ENCODE data around the gene NR3C2.

DNA sequence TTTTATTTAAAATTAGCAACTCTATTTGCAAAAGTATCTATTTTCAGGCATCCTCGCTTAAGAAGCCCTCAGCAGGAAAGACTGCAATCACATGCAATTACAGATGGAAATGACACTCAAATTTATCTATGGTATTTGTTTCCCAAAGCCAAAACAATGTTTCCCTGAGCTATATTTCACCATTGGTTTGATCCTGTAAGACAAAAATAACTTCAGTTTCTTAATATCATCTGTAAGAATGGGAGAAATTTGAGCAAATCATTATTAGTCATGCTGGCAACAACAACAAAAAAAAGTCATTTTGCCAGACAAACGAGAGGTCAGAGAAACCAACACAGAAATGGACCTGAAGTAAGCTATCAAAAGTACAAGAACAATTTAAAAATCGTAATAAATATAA, 204.1 kb downstream of the NR3C2 start:
- no peak for TF ChIP-seq PAX5 (IDR thresholded peaks at IDR 0.05; ENCODE audit: borderline replicate concordance, low read depth, low read length)
- no peak for TF ChIP-seq HDAC2 (IDR thresholded peaks at IDR 0.05)
